ENCODE data around the gene RPH3AL.

DNA sequence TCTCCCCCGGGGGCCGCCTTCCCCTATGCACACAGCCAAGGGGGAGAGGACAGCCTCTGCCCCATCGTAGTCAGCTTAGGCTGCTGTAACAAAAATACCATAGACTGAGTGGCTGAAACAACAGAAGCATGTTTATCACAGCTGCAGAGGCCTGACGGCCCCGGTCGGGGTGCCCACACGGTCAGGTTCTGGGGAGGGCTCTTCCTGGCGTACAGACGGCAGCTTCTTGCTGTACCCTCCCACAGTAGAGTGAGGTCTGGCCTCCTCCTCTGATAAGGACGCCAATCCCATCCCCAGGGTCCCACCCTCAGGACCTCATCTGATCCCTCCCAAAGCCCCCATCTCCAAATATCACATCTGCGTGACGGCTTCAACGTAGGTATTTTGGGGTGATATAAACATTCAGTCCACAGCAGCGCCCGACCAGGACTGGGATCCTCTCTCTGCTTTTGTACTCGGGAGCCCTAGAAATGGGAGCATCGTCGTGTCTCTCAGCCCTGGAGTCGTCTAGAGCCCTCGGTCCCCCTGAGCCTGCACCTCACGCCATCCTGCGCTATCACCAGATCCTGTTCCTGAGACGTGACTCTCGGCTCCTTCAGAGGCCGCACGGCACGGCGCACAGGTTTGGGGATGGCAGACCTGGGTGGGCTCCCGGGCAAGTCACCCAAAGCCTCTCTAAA lies 67.8 kb downstream of the RPH3AL start:
- TF ChIP-seq, protein P1, sequence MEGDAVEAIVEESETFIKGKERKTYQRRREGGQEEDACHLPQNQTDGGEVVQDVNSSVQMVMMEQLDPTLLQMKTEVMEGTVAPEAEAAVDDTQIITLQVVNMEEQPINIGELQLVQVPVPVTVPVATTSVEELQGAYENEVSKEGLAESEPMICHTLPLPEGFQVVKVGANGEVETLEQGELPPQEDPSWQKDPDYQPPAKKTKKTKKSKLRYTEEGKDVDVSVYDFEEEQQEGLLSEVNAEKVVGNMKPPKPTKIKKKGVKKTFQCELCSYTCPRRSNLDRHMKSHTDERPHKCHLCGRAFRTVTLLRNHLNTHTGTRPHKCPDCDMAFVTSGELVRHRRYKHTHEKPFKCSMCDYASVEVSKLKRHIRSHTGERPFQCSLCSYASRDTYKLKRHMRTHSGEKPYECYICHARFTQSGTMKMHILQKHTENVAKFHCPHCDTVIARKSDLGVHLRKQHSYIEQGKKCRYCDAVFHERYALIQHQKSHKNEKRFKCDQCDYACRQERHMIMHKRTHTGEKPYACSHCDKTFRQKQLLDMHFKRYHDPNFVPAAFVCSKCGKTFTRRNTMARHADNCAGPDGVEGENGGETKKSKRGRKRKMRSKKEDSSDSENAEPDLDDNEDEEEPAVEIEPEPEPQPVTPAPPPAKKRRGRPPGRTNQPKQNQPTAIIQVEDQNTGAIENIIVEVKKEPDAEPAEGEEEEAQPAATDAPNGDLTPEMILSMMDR (IDR thresholded peaks at IDR 0.05): no peak
- no peak for TF ChIP-seq POLR2A (IDR thresholded peaks at IDR 0.05)
